Measurements from ENCODE around the gene MORC1.
"Not testable (repeated sequence)": the region's sequence is repeated elsewhere in the genome, so short reads cannot be mapped to it uniquely, and the experiment has no call there.

MORC1 gene

DNA sequence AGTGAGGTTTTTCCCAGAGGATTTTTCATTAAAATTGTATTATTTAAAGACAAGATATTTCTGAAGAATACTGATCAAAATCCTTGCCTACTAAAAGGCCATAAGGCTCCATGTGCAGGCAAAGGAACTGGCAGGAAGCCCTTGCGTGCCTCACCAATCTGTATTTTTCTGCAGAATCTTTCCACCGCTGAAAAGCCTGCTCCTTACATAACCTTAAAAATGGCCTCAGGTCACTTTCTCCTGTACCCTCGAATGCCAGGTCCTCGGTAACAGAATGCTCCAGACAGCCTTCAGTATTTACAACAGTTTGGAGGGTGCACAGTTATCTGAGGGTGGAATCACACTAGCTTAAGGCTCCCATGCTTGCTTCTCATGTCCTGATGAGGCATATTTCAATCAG lies 3.2 kb downstream of the MORC1 start:
- Histone ChIP-seq H3K27ac (ENCODE audit: insufficient read depth, low read length, poor library complexity, severe bottlenecking) (no peak overlapping the region), H3K4me1 (ENCODE audit: control insufficient read depth, insufficient read depth, low read length, poor library complexity, severe bottlenecking) (no peaks in the 10 kb centered on the region), H3K27me3 (replicated peaks; ENCODE audit: control insufficient read depth, insufficient read depth, low read length, poor library complexity, severe bottlenecking) (no peaks in the 10 kb centered on the region), H3K36me3 (ENCODE audit: control insufficient read depth, insufficient read depth, low read length) (no peaks in the 10 kb centered on the region), H3K9me3 (ENCODE audit: control insufficient read depth, low read length) (no peaks in the 10 kb centered on the region), H3K4me3 (ENCODE audit: insufficient read depth, low read depth, low read length, poor library complexity, severe bottlenecking) (no peak overlapping the region)
- DNase-seq, result no peak

DNA sequence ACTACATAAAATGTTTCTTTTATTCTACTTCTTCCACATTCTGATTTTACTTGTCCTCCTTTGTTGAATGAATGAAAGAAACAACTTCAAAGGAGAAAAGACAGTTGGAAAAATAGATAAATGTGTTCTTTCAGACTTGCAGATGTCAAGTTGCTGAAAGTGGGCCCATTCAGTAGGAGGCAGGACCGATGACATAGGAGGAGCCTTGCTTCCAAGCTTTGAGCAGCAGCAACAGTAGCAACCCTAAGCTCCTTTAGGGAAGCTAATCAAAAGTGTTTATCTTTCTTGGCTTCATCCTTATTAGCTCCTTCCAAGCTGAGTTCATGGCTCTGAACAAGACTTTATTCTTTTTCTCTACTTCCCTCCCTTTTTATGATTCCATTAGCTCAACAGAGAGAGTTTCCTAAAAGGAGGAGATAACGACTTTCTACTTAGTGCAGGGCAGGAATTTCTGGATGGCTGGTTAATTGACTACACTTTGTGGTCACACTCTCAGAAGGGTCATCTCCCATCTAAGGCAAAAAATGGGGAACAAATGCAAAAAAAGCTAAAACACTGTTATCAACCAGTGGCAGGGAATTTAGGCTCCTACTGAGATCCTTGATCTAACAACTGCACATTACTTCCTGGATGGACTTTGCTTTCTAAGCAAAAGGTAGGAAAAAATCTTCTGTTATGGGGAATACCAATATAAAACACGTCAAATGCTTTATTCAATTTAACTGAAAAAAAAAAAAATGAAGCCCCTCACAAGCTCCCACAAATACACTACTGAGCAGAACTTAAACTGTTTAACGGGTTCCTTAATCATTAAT lies 4.8 kb downstream of the MORC1 start:
- Histone ChIP-seq H3K27me3 (replicated peaks; ENCODE audit: control insufficient read depth, insufficient read depth, low read length, poor library complexity, severe bottlenecking) (no peaks in the 10 kb centered on the region), H3K36me3 (ENCODE audit: control insufficient read depth, insufficient read depth, low read length) (no peaks in the 10 kb centered on the region), H3K27ac (ENCODE audit: insufficient read depth, low read length, poor library complexity, severe bottlenecking) (no peak overlapping the region), H3K4me3 (ENCODE audit: insufficient read depth, low read depth, low read length, poor library complexity, severe bottlenecking) (no peak overlapping the region), H3K4me1 (ENCODE audit: control insufficient read depth, insufficient read depth, low read length, poor library complexity, severe bottlenecking) (no peaks in the 10 kb centered on the region), H3K9me3 (ENCODE audit: control insufficient read depth, low read length) (no peaks in the 10 kb centered on the region)
- DNase-seq, result no peak

DNA sequence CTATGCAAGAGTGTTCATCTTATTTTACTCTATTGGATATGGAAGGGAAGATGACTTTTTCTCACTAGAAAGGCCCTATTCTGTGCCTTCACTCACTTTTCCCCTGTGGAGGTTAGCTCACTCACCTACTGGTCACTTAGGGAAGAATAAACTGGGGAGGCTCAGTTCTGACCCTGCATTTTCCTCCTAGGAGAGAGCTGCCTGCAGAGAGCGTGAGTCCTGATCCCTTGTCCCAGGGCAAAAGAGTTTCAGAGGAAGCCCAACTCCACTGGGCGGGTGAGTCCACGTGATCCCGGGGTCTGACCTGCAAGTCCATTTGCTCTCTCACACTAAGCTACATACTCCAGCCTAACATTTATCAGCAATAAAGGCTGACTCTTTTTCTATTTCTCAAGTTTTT lies 8.4 kb downstream of the MORC1 start:
- no peak overlapping the region for H3K27ac ChIP-seq (ENCODE audit: insufficient read depth, low read length, poor library complexity, severe bottlenecking)
- H3K4me1 ChIP-seq (ENCODE audit: control insufficient read depth, insufficient read depth, low read length, poor library complexity, severe bottlenecking), result no peaks in the 10 kb centered on the region
- no peaks in the 10 kb centered on the region for H3K27me3 ChIP-seq (replicated peaks; ENCODE audit: control insufficient read depth, insufficient read depth, low read length, poor library complexity, severe bottlenecking)
- H3K4me3 ChIP-seq (ENCODE audit: insufficient read depth, low read depth, low read length, poor library complexity, severe bottlenecking), result no peak overlapping the region
- H3K36me3 ChIP-seq (ENCODE audit: control insufficient read depth, insufficient read depth, low read length), result no peaks in the 10 kb centered on the region
- DNase-seq, result no peak
- H3K9me3 ChIP-seq (ENCODE audit: control insufficient read depth, low read length), result no peaks in the 10 kb centered on the region

DNA sequence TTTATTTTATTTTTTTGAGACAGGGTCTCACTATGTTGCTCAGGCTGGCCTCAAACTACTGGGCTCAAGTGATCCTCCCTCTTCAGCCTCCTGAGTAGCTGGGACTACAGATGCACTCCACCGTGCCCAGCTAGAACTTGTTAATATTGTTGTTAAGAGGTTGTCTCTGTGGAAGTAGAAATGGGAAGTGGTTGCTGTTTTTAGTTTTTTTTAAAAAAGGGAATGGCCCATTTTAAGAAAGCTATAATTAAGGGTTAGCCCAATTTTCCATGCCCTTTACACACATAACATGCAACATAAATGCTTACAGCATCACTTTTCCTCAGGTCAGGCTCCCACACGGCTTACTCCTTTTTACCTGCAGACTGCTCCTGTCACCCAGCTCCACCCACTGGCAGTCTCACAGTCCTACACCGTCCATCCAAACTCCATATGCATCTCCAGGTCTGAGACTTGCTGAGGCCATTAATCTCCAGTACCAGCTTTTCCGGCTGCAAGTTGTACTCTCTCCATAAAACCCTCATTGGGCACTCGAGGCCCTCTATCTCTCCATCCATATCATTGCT lies 19.8 kb downstream of the MORC1 start:
- no peaks in the 10 kb centered on the region for H3K4me1 ChIP-seq (ENCODE audit: control insufficient read depth, insufficient read depth, low read length, poor library complexity, severe bottlenecking)
- H3K36me3 ChIP-seq (ENCODE audit: control insufficient read depth, insufficient read depth, low read length), result no peaks in the 10 kb centered on the region
- no peak overlapping the region for H3K27ac ChIP-seq (ENCODE audit: insufficient read depth, low read length, poor library complexity, severe bottlenecking)
- DNase-seq, result no peak
- no peaks in the 10 kb centered on the region for H3K9me3 ChIP-seq (ENCODE audit: control insufficient read depth, low read length)
- H3K4me3 ChIP-seq (ENCODE audit: insufficient read depth, low read depth, low read length, poor library complexity, severe bottlenecking), result no peak overlapping the region
- no peaks in the 10 kb centered on the region for H3K27me3 ChIP-seq (replicated peaks; ENCODE audit: control insufficient read depth, insufficient read depth, low read length, poor library complexity, severe bottlenecking)

DNA sequence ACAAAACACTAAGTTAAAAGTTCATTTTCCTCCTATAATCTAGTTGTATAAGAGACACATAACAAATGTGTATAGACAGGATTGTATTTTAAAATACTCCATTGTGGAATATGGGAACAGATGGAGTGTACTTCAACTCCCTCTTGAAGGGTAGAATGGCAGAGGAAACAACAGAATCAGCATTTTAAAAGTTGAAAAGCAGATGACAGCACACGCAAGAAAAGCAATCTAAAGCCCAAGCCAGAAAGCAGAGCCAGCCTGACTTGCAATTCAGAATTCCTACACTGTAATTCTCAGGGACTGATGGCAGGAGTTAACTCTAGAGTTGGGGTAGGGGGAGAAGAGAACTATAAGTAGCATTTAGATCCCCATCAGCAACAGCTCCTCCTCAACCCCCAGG lies 22.8 kb downstream of the MORC1 start:
- Histone ChIP-seq H3K4me1 (ENCODE audit: control insufficient read depth, insufficient read depth, low read length, poor library complexity, severe bottlenecking) (no peaks in the 10 kb centered on the region), H3K4me3 (ENCODE audit: insufficient read depth, low read depth, low read length, poor library complexity, severe bottlenecking) (no peak overlapping the region), H3K9me3 (ENCODE audit: control insufficient read depth, low read length) (no peaks in the 10 kb centered on the region), H3K27ac (ENCODE audit: insufficient read depth, low read length, poor library complexity, severe bottlenecking) (no peak overlapping the region), H3K36me3 (ENCODE audit: control insufficient read depth, insufficient read depth, low read length) (no peaks in the 10 kb centered on the region), H3K27me3 (replicated peaks; ENCODE audit: control insufficient read depth, insufficient read depth, low read length, poor library complexity, severe bottlenecking) (no peaks in the 10 kb centered on the region)
- DNase-seq, result no peak

DNA sequence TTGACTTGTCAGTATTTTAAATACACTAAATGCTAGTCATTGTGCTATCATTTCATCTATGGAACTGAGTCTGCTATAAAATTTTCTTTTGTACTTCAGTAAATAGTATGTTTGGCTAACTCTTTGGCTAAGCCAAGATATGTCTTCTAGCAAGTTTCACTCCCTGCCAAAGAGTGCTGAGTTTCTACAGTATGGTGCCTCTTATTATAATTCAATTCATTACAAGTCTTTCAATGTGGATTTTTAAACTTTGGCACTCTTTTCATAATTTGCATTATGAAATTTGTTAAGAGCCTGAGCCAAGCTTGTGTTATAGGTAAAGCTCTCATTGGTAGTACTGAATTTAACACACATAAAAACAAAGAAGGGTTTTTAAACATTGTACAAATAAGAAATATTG lies 24.4 kb downstream of the MORC1 start:
- DNase-seq, result no peak
- Histone ChIP-seq H3K27ac (ENCODE audit: insufficient read depth, low read length, poor library complexity, severe bottlenecking) (no peak overlapping the region), H3K4me1 (ENCODE audit: control insufficient read depth, insufficient read depth, low read length, poor library complexity, severe bottlenecking) (no peaks in the 10 kb centered on the region), H3K27me3 (replicated peaks; ENCODE audit: control insufficient read depth, insufficient read depth, low read length, poor library complexity, severe bottlenecking) (no peaks in the 10 kb centered on the region), H3K36me3 (ENCODE audit: control insufficient read depth, insufficient read depth, low read length) (no peaks in the 10 kb centered on the region), H3K4me3 (ENCODE audit: insufficient read depth, low read depth, low read length, poor library complexity, severe bottlenecking) (no peak overlapping the region), H3K9me3 (ENCODE audit: control insufficient read depth, low read length) (no peaks in the 10 kb centered on the region)

DNA sequence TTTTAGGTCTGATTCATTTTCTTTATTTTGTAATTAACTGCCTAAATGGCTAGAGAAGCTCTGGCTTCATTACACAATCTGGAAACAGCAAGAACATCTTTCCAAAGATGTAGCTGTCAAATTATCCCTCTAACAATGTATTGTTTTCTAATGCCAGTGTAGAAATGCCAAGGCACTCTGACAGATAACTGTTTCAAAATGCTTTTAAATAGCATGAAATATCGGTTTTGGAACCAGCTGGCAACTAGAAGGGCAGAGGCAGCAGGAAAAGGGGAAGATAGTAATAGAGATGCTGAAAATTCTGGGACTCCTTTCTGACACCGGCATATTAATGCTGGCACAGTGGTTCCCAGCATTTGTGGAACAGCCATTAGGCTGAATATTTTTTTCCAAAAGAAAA lies 26.1 kb downstream of the MORC1 start:
- H3K36me3 ChIP-seq (ENCODE audit: control insufficient read depth, insufficient read depth, low read length), result no peaks in the 10 kb centered on the region
- H3K27ac ChIP-seq (ENCODE audit: insufficient read depth, low read length, poor library complexity, severe bottlenecking), result no peak overlapping the region

DNA sequence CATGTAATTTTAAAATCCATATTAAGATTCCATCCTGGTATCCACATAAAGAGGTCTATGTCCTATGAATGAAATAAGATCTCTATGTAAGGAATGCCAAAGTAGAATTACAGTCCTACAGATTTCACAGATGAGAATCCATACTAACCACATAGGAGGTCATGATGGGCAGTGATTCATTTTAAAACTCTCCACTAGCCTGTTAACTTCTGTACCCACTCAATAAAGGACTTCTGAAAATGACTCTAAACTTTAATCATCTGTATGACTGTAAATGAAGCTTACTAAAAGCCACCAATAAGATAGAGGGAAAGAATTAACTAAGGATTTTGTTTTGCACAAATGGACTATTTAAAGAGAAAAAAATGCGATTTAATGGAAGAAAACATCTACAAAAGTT lies 28.7 kb downstream of the MORC1 start:
- H3K27ac ChIP-seq (ENCODE audit: insufficient read depth, low read length, poor library complexity, severe bottlenecking), result no peak overlapping the region
- no peak overlapping the region for H3K4me3 ChIP-seq (ENCODE audit: insufficient read depth, low read depth, low read length, poor library complexity, severe bottlenecking)
- no peaks in the 10 kb centered on the region for H3K9me3 ChIP-seq (ENCODE audit: control insufficient read depth, low read length)
- H3K27me3 ChIP-seq (replicated peaks; ENCODE audit: control insufficient read depth, insufficient read depth, low read length, poor library complexity, severe bottlenecking), result no peaks in the 10 kb centered on the region
- no peaks in the 10 kb centered on the region for H3K4me1 ChIP-seq (ENCODE audit: control insufficient read depth, insufficient read depth, low read length, poor library complexity, severe bottlenecking)
- no peaks in the 10 kb centered on the region for H3K36me3 ChIP-seq (ENCODE audit: control insufficient read depth, insufficient read depth, low read length)
- no peak for DNase-seq

More for the DNA sequence above, 26.1 kb downstream of the MORC1 start:
- Histone ChIP-seq H3K4me3 (ENCODE audit: insufficient read depth, low read depth, low read length, poor library complexity, severe bottlenecking) (no peak overlapping the region), H3K27me3 (replicated peaks; ENCODE audit: control insufficient read depth, insufficient read depth, low read length, poor library complexity, severe bottlenecking) (no peaks in the 10 kb centered on the region), H3K4me1 (ENCODE audit: control insufficient read depth, insufficient read depth, low read length, poor library complexity, severe bottlenecking) (no peaks in the 10 kb centered on the region), H3K9me3 (ENCODE audit: control insufficient read depth, low read length) (no peaks in the 10 kb centered on the region)
- no peak for DNase-seq

DNA sequence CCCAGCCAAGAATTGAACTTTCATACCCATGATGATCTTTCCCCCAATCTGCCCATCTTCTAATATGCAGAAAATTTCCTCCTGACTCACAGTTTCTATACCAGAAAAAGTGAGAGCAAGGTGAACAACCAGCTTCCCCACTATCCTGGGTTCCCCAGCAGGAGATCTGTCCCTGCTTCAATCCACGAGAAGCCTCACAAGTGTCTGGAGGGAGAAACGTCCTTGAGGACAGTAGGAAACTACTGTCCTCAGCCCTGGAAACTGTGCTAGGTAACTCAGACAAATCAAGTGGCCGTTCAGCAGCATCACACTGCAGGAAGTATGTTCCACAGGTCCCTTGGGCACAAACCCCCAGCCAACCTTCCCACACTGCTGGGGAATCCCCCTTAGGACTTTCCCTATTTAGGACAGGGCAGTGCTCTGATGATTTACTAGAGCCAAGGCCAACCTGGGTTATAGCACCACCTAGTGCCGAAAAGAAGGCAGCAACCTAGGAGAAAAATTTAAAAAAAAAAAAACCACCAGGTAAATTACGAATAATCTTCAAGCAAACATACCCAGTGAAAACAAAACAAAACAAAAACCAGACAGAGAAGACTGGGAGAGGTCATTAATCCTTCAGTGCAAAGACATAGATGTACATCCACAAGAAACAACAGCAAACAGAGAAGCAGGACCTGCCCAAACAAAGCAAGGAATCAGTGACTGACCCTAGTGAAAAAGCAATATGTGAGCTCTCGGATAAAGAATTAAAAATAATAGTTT lies 36.0 kb downstream of the MORC1 start:
- H3K4me1 ChIP-seq (ENCODE audit: control insufficient read depth, insufficient read depth, low read length, poor library complexity, severe bottlenecking), result no peaks in the 10 kb centered on the region
- no peak overlapping the region for H3K27ac ChIP-seq (ENCODE audit: insufficient read depth, low read length, poor library complexity, severe bottlenecking)
- no peak overlapping the region for H3K4me3 ChIP-seq (ENCODE audit: insufficient read depth, low read depth, low read length, poor library complexity, severe bottlenecking)
- H3K27me3 ChIP-seq (replicated peaks; ENCODE audit: control insufficient read depth, insufficient read depth, low read length, poor library complexity, severe bottlenecking), result no peaks in the 10 kb centered on the region
- H3K36me3 ChIP-seq (ENCODE audit: control insufficient read depth, insufficient read depth, low read length), result no peaks in the 10 kb centered on the region
- peak in 1 of 3 donors; percentile 2 for DNase-seq
- no peaks in the 10 kb centered on the region for H3K9me3 ChIP-seq (ENCODE audit: control insufficient read depth, low read length)

DNA sequence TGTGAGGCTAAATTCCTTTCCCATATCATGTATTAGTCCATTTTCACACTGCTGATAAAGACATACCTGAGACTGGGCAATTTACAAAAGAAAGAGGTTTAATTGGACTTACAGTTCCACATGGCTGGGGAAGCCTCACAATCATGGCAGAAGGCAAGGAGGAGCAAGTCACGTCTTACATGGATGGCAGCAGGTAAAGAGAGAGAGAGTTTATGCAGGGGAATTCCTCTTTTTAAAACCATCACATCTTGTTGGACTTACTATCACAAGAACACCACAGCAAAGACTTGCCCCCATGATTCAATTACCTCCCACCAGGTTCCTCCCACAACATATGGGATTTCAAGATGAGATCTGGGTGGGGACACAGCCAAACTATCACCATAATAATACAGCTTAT lies 37.8 kb downstream of the MORC1 start:
- not testable (repeated sequence) for H3K9me3 ChIP-seq (ENCODE audit: control insufficient read depth, low read length); H3K4me3 ChIP-seq (ENCODE audit: insufficient read depth, low read depth, low read length, poor library complexity, severe bottlenecking); H3K36me3 ChIP-seq (ENCODE audit: control insufficient read depth, insufficient read depth, low read length); H3K4me1 ChIP-seq (ENCODE audit: control insufficient read depth, insufficient read depth, low read length, poor library complexity, severe bottlenecking); DNase-seq; H3K27me3 ChIP-seq (replicated peaks; ENCODE audit: control insufficient read depth, insufficient read depth, low read length, poor library complexity, severe bottlenecking); H3K27ac ChIP-seq (ENCODE audit: insufficient read depth, low read length, poor library complexity, severe bottlenecking)

Data from effector memory CD4-positive, alpha-beta T cell (primary cell).